Brain microvascular endothelial cell (primary cell): ENCODE data around the gene DCPS.
"Not testable (repeated sequence)": the region's sequence is repeated elsewhere in the genome, so short reads cannot be mapped to it uniquely, and the experiment has no call there.

ENCODE experiments used
- DNase-seq: peaks from one replicate; pipeline ENCODE4 v3.0.0-alpha.2; 2020
- H3K27ac ChIP-seq: fragments of 250-450 bp; sonication (Bioruptor Pico); 2 replicates; pipeline ENCODE4 v1.5.1; 2020; ENCODE audit warnings: mild to moderate bottlenecking, moderate library complexity
- H3K27me3 ChIP-seq: fragments of 250-450 bp; sonication (Bioruptor Pico); replicated peaks from 2 replicates; pipeline ENCODE4 v1.5.1; 2020; ENCODE audit warnings: mild to moderate bottlenecking
- H3K36me3 ChIP-seq: fragments of 250-450 bp; sonication (Bioruptor Pico); replicated peaks from 2 replicates; pipeline ENCODE4 v1.5.1; 2020; ENCODE audit warnings: mild to moderate bottlenecking
- H3K4me3 ChIP-seq: 2 replicates; pipeline ENCODE4 v1.5.1; 2011; ENCODE audit warnings: low read depth, mild to moderate bottlenecking, control low read depth, low read length, moderate library complexity
- CTCF ChIP-seq: IDR thresholded peaks from 2 replicates; pipeline ENCODE4 v1.5.1; 2011; ENCODE audit warnings: low read depth, mild to moderate bottlenecking, moderate library complexity, low read length, control low read depth, inconsistent platforms; ENCODE audit errors: missing control alignments
- in situ Hi-C: cut with HindIII; loops from 2 replicates; pipeline ENCODE4 v1.10.0; 2017; ENCODE audit warnings: low sequenced_read_pairs, low pct_ligation_motif_present

Gene DCPS

GRCh38 chr11:126391970-126392632, 88.2 kb downstream of the DCPS start:
- no peak overlapping the region for H3K4me3 ChIP-seq
- in situ Hi-C loops = no loop called here

GRCh38 chr11:126392633-126393013, 88.8 kb downstream of the DCPS start:
- Histone ChIP-seq H3K36me3 (no peaks in the 10 kb centered on the region), H3K4me3 (no peak overlapping the region), H3K27me3 (no peaks in the 10 kb centered on the region), H3K27ac (no peak overlapping the region)
- in situ Hi-C loops = no loop called here
- no peak for DNase-seq
- TF ChIP-seq CTCF = no peak

More at GRCh38 chr11:126391970-126392632, 88.2 kb downstream of the DCPS start:
- peak; percentile 26 for TF ChIP-seq CTCF
- H3K27ac ChIP-seq = no peak overlapping the region
- H3K27me3 ChIP-seq = no peaks in the 10 kb centered on the region
- H3K36me3 ChIP-seq = no peaks in the 10 kb centered on the region
- no peak for DNase-seq

- H3K27ac ChIP-seq = no peak overlapping the region
- DNase-seq = no peak
- in situ Hi-C loops = no loop called here
Observed at GRCh38 chr11:126393143-126393542, 89.3 kb downstream of the DCPS start.

GRCh38 chr11:126394036-126394435, 90.2 kb downstream of the DCPS start:
- Histone ChIP-seq H3K36me3 (no peaks in the 10 kb centered on the region), H3K27ac (no peak overlapping the region), H3K27me3 (no peaks in the 10 kb centered on the region), H3K4me3 (no peak overlapping the region)
- no peak for TF ChIP-seq CTCF
- in situ Hi-C loops = no loop called here
- DNase-seq = no peak

More at GRCh38 chr11:126393143-126393542, 89.3 kb downstream of the DCPS start:
- Histone ChIP-seq H3K36me3 (no peaks in the 10 kb centered on the region), H3K27me3 (no peaks in the 10 kb centered on the region), H3K4me3 (no peak overlapping the region)
- no peak for TF ChIP-seq CTCF

- H3K27ac ChIP-seq, in situ Hi-C loops, H3K27me3 ChIP-seq, H3K4me3 ChIP-seq, DNase-seq, H3K36me3 ChIP-seq: not testable (repeated sequence)
Observed at GRCh38 chr11:126394634-126395072, 90.8 kb downstream of the DCPS start.
